PFSK-1 (cell line): ENCODE measurements around the gene MCTP1.

Source experiments
- FOXP2 ChIP-seq: optimal IDR thresholded peaks from 2 replicates; pipeline ENCODE3; 2011; ENCODE audit warnings: borderline replicate concordance, control low read depth, inconsistent platforms; ENCODE audit not compliant: insufficient read depth; ENCODE audit errors: extremely low read length, extremely low read depth
- POLR2AphosphoS5 ChIP-seq: IDR thresholded peaks from 2 replicates; pipeline ENCODE4 v1.6.1; 2012; ENCODE audit warnings: low read depth, mild to moderate bottlenecking, control low read depth, low read length, moderate library complexity
- SIN3A ChIP-seq: IDR thresholded peaks from 2 replicates; pipeline ENCODE4 v1.6.1; 2012; ENCODE audit warnings: mild to moderate bottlenecking, low read length, moderate library complexity, borderline replicate concordance; ENCODE audit not compliant: insufficient read depth
- TAF1 ChIP-seq: IDR thresholded peaks from 2 replicates; pipeline ENCODE4 v1.6.1; 2012; ENCODE audit warnings: low read length, control low read depth, borderline replicate concordance; ENCODE audit not compliant: insufficient read depth
- TF ChIP-seq, protein P1 (sequence below), 2 experiments: IDR thresholded peaks; 2 replicates each; pipeline versions ENCODE4 v1.6.1 to v1.8.0; 2011 to 2012; ENCODE audit warnings: low read depth in 2 of 2, low read length in 2 of 2, control low read depth in 1 of 2, inconsistent platforms in 1 of 2, mild to moderate bottlenecking in 1 of 2, moderate library complexity in 1 of 2; ENCODE audit not compliant: insufficient read depth in 1 of 2

DNA sequence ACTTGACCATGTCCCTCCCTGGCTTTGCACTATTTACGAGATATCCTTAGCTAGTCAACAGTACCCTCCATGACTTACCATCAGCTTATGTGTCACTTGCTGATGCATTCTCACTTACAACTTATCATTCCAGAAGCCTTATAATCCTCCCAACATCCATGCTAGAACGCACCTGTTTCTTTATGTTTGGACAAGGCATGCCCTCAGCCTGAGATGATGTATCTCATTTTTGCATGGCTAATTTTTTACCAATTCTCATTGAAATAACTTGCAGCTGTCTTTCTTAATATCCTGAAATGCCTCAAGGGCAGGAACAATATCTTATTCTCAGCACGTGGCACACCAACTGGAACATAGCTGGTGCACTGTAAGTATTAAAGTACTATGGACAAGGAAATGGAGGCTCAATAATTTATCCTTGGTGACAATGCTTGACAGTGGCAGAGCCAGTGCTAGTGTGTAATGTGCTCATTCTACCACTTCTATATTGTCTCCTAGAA is 384.8 kb downstream of the MCTP1 start:
- TF ChIP-seq POLR2AphosphoS5 (no peak), TAF1 (no peak), SIN3A (no peak), FOXP2 (no peak)
- TF ChIP-seq, protein P1, sequence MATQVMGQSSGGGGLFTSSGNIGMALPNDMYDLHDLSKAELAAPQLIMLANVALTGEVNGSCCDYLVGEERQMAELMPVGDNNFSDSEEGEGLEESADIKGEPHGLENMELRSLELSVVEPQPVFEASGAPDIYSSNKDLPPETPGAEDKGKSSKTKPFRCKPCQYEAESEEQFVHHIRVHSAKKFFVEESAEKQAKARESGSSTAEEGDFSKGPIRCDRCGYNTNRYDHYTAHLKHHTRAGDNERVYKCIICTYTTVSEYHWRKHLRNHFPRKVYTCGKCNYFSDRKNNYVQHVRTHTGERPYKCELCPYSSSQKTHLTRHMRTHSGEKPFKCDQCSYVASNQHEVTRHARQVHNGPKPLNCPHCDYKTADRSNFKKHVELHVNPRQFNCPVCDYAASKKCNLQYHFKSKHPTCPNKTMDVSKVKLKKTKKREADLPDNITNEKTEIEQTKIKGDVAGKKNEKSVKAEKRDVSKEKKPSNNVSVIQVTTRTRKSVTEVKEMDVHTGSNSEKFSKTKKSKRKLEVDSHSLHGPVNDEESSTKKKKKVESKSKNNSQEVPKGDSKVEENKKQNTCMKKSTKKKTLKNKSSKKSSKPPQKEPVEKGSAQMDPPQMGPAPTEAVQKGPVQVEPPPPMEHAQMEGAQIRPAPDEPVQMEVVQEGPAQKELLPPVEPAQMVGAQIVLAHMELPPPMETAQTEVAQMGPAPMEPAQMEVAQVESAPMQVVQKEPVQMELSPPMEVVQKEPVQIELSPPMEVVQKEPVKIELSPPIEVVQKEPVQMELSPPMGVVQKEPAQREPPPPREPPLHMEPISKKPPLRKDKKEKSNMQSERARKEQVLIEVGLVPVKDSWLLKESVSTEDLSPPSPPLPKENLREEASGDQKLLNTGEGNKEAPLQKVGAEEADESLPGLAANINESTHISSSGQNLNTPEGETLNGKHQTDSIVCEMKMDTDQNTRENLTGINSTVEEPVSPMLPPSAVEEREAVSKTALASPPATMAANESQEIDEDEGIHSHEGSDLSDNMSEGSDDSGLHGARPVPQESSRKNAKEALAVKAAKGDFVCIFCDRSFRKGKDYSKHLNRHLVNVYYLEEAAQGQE (IDR thresholded peaks at IDR 0.05; ENCODE audit: insufficient read depth in 1 of 2, low read depth in 2 of 2, low read length in 2 of 2) = no peak
